Mucosa of descending colon (tissue), 3 donors: ENCODE results near the gene ARHGAP31. TPM values are rescaled to one million over a fixed set of nuclear protein-coding genes. Genes with fewer than 3 reads are reported as not detected.

ENCODE experiments used
- ATAC-seq: fragments of 200-7000 bp; cut with Tn5 transposase; one replicate; pipeline ENCODE4 v1.9.1; 2020; ENCODE audit warnings: mild to moderate bottlenecking, moderate library complexity
- DNase-seq, 3 donors: peaks; one replicate each; pipeline ENCODE4 v3.0.0-alpha.2; 2020
- H3K36me3 ChIP-seq: fragments of 200-600 bp; one replicate; pipeline ENCODE4 v1.8.0; 2021; ENCODE audit warnings: low read depth, mild to moderate bottlenecking
- H3K4me1 ChIP-seq: fragments of 200-600 bp; one replicate; pipeline ENCODE4 v1.8.0; 2021; ENCODE audit warnings: low read depth, mild to moderate bottlenecking
- H3K4me3 ChIP-seq: fragments of 200-600 bp; one replicate; pipeline ENCODE4 v1.8.0; 2021; ENCODE audit warnings: mild to moderate bottlenecking
- H3K9me3 ChIP-seq: fragments of 200-600 bp; one replicate; pipeline ENCODE4 v1.8.0; 2021; ENCODE audit warnings: mild to moderate bottlenecking
- intact Hi-C, 2 donors: fragments of 100-400 bp; cut with DNase I in 1 of 2; cut with micrococcal nuclease in 1 of 2; formaldehyde crosslinking; loops; one replicate each; pipeline versions ENCODE4 v1.11.0 to v1.11.1; 2022; cut with DNase I, micrococcal nuclease
- total RNA-seq, 3 donors: library from RNA; stranded (reverse); fragmentation: NEBNext Ultra II Directional in 2 of 3; extraction: Animal tissue kit (Norgen Biotek cat#: 25700) in 2 of 3; gene quantifications; one replicate each; pipeline versions ENCODE4 v1.2.1 to v1.2.4, GENCODE V29; 2021 to 2023
- TF ChIP-seq, protein P1 (sequence below): fragments of 200-600 bp; IDR thresholded peaks from one replicate; pipeline ENCODE4 v1.8.0; 2022; ENCODE audit warnings: antibody characterized with exemption, mild to moderate bottlenecking
- donor health status: DM: no; HTN: no; CAD: no; lungs with moderate emphysema.
- donor health status: DM: no; HTN: no; CAD: no.
- donor health status: DM: no; HTN: yes; CAD: no.

ARHGAP31 gene
- total RNA-seq, 3 donors from 2014 or later, result 7.7 to 25.8 (median 11.8) TPM

DNA sequence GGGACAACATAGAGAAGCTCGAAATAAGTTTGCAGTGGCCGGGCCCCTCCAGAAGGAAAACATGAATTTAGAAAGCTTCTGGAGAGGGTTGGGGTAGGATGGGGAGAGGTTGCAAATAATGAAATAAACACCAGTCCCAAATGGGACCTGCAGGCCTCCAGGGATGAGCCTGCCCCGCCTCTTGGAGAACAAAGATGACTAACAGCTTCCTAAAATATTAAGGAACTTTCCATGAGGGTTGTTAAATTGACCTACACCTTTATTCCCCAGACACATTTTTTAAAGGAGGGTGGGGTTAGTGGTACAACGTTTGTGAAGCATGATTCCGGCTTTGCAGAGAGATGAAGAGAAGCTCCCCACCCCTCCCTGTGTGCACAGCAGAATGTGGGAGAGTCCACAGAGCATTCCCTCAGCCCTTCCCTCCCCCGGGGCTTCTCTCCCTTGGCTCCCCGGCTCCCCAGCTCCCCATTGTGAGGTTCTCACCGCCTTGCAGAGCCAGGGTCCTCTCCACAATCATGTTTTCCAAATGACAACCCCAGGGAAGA is 84.1 kb downstream of the ARHGAP31 start:
- Histone ChIP-seq H3K9me3 (no peaks in the 10 kb centered on the region), H3K36me3 (no peaks in the 10 kb centered on the region), H3K4me1 (no peaks in the 10 kb centered on the region), H3K4me3 (no peak overlapping the region)
- TF ChIP-seq, protein P1, sequence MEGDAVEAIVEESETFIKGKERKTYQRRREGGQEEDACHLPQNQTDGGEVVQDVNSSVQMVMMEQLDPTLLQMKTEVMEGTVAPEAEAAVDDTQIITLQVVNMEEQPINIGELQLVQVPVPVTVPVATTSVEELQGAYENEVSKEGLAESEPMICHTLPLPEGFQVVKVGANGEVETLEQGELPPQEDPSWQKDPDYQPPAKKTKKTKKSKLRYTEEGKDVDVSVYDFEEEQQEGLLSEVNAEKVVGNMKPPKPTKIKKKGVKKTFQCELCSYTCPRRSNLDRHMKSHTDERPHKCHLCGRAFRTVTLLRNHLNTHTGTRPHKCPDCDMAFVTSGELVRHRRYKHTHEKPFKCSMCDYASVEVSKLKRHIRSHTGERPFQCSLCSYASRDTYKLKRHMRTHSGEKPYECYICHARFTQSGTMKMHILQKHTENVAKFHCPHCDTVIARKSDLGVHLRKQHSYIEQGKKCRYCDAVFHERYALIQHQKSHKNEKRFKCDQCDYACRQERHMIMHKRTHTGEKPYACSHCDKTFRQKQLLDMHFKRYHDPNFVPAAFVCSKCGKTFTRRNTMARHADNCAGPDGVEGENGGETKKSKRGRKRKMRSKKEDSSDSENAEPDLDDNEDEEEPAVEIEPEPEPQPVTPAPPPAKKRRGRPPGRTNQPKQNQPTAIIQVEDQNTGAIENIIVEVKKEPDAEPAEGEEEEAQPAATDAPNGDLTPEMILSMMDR, result no peak
- DNase-seq (no peak), ATAC-seq (no peak)
- intact Hi-C loops, result no loop called here

DNA sequence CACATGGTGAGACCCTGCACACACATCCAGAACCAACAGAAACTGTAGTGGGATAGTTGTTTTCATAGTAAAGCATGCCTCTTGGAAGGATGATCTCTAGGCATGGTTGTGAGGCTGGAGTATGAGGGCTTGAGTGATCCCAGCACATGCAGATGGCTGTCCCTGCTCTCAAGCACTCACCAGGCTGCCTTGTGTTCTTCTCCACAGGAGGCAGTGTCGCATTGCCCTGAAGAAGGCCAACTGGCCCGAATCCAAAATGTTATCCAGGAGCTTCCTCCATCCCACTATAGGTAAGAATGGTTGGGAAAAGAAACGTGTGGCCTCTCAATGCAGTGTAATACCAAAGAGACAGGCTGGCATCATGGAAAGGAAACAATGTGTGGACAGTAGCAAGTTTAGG is 86.5 kb downstream of the ARHGAP31 start:
- Histone ChIP-seq H3K4me3 (no peak overlapping the region), H3K36me3 (no peaks in the 10 kb centered on the region), H3K9me3 (no peaks in the 10 kb centered on the region), H3K4me1 (no peaks in the 10 kb centered on the region)
- DNase-seq (peak in 1 of 3 donors; percentile 19), ATAC-seq (peak; percentile 26)
- intact Hi-C loops, result no loop called here
- TF ChIP-seq, protein P1, result no peak

DNA sequence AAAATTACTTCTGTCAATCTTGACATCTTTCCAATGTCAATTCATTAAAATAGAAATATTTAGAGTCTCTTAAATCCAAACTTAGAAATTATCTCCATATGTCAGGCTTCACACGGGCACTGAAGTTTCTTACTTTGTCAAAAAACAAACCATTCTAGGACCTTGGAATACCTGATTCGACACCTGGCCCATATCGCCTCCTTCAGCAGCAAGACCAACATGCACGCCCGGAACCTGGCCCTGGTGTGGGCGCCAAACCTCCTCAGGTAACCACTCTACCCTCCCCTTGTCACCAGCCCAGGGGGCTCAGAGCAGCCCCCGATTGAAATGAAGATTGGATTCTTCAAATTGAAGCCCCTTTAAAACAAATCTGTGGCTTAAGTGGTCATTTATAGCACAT is 88.0 kb downstream of the ARHGAP31 start:
- TF ChIP-seq, protein P1, result no peak
- H3K9me3 ChIP-seq, result no peaks in the 10 kb centered on the region
- ATAC-seq (no peak), DNase-seq (no peak)
- intact Hi-C loops, result no loop called here
- no peaks in the 10 kb centered on the region for H3K36me3 ChIP-seq
- H3K4me1 ChIP-seq, result no peaks in the 10 kb centered on the region
- no peak overlapping the region for H3K4me3 ChIP-seq

DNA sequence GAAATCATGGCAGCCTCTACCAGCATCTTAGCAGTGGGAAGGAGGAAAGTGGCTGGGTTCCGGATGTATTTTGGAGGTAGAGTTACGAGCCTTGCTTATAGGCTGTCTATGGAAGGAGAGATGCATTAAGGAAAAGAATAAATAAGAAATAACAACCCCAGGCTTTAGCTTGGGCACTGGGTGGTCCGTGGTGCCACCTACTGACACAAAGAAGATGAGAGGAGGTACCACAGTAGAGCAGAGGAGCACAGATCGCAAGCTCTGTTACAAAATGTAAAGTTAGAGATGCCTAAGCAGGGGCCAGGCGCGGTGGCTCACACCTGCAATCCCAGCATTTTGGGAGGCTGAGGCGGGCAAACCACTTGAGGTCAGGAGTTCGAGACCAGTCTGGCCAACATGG is 94.4 kb downstream of the ARHGAP31 start:
- TF ChIP-seq, protein P1, result no peak
- DNase-seq (no peak), ATAC-seq (no peak)
- intact Hi-C loops, result no loop called here
- no peaks in the 10 kb centered on the region for H3K9me3 ChIP-seq
- no peaks in the 10 kb centered on the region for H3K36me3 ChIP-seq
- no peak overlapping the region for H3K4me3 ChIP-seq
- no peaks in the 10 kb centered on the region for H3K4me1 ChIP-seq

DNA sequence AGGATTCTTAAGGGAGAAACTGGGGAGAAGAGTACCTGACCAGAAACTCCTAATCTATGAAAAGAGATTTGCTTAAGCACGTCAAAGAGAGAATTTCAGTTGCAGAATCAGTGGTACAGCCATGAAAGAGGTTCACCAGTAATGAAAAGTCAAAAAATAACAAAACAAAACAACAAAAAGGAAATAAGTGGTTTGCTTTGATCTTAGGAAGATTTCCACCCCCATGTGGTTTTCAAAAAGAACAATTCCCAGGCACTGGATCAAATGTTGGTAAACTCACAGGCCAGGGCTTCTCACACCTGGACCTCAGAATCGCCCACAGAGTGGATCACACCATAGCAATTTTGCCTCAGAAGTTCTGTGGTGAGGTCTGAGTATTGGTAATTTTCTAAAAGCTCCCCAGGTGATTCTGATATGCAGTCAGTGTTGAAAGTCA is 101.8 kb downstream of the ARHGAP31 start:
- Histone ChIP-seq H3K4me3 (no peak overlapping the region), H3K36me3 (no peaks in the 10 kb centered on the region), H3K4me1 (no peaks in the 10 kb centered on the region), H3K9me3 (no peaks in the 10 kb centered on the region)
- intact Hi-C loops, result no loop called here
- TF ChIP-seq, protein P1, result no peak
- DNase-seq, result no peak
- ATAC-seq, result no peak

DNA sequence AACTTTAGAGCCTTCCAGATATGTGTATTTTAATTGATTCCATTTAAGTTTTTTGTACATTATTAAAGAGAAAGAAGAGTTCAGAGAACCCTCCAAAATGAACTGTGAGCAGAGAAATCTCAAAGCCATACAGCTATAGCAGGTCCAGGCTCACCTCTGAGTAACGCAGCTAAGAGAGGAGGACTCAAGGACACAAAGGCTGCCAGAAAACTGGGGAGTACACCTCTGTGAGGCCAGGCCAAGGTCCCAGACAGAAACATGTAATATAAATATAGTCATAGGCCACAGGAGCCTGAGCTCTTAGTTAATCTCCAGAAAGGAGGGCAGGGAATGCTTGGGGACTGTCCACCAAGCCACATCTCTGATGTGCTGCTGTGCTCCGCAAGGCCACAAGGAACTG is 102.7 kb downstream of the ARHGAP31 start:
- no peaks in the 10 kb centered on the region for H3K4me1 ChIP-seq
- TF ChIP-seq, protein P1, result no peak
- no peaks in the 10 kb centered on the region for H3K36me3 ChIP-seq
- intact Hi-C loops, result no loop called here
- H3K4me3 ChIP-seq, result no peak overlapping the region
- H3K9me3 ChIP-seq, result no peaks in the 10 kb centered on the region
- DNase-seq (no peak), ATAC-seq (no peak)
